NCI-H446 (cell line): ENCODE data around the gene AVP.
"Not testable (repeated sequence)": the region's sequence is repeated elsewhere in the genome, so short reads cannot be mapped to it uniquely, and the experiment has no call there.

Source experiments
- DNase-seq, 2 experiments: peaks; one replicate each; lab custom pipeline; 2025; lab: John Stamatoyannopoulos, UW

AVP gene

GRCh38 chr20:3082955-3083952 lies 1.3 kb downstream of the AVP start:
- DNase-seq = no peak

GRCh38 chr20:3082306-3082951 lies 2.1 kb downstream of the AVP start:
- no peak for DNase-seq

GRCh38 chr20:3081641-3082040 lies 2.9 kb downstream of the AVP start:
- DNase-seq = no peak

- DNase-seq = no peak
Observed at GRCh38 chr20:3080939-3081388, 3.6 kb downstream of the AVP start.

GRCh38 chr20:3077618-3078134 lies 6.8 kb downstream of the AVP start:
- DNase-seq = no peak

GRCh38 chr20:3075315-3075714 lies 9.2 kb downstream of the AVP start:
- not testable (repeated sequence) for DNase-seq

GRCh38 chr20:3074812-3075211 lies 9.7 kb downstream of the AVP start:
- no peak for DNase-seq

- not testable (repeated sequence) for DNase-seq
Observed at GRCh38 chr20:3073251-3073643, 11.3 kb downstream of the AVP start.

- no peak for DNase-seq
Observed at GRCh38 chr20:3072530-3073250, 11.8 kb downstream of the AVP start.

- DNase-seq = no peak
Observed at GRCh38 chr20:3071610-3072529, 12.7 kb downstream of the AVP start, which contains the start of gene OXT. OXT (plus strand) TSS chr20:3071620; CDS start chr20:3071656, 36 bp downstream.

- DNase-seq = no peak
Observed at GRCh38 chr20:3071266-3071609, 13.3 kb downstream of the AVP start.

- no peak for DNase-seq
Observed at GRCh38 chr20:3070725-3071124, 13.8 kb downstream of the AVP start.

GRCh38 chr20:3068986-3069900 lies 15.3 kb downstream of the AVP start:
- no peak for DNase-seq

GRCh38 chr20:3068075-3068474 lies 16.4 kb downstream of the AVP start:
- no peak for DNase-seq

- DNase-seq = no peak
Observed at GRCh38 chr20:3067139-3068014, 17.1 kb downstream of the AVP start.

- not testable (repeated sequence) for DNase-seq
Observed at GRCh38 chr20:3064119-3064518, 20.4 kb downstream of the AVP start.

- DNase-seq = no peak
Observed at GRCh38 chr20:3059489-3059888, 25.0 kb downstream of the AVP start.

GRCh38 chr20:3051385-3052019 lies 33.0 kb downstream of the AVP start:
- DNase-seq = no peak
